NCI-H128 (cell line): ENCODE results near the gene KPNA1.

Experiments
- DNase-seq: peaks from one replicate; lab custom pipeline; 2025; ENCODE audit not compliant: unreplicated experiment; lab: John Stamatoyannopoulos, UW

The KPNA1 gene

GRCh38 chr3:122387709-122388108 lies 127.0 kb downstream of the KPNA1 start:
- no peak for DNase-seq

- peak; percentile 96 for DNase-seq
Observed at GRCh38 chr3:122383771-122384697, 130.7 kb downstream of the KPNA1 start, which contains the start of gene FAM162A. TSS of gene FAM162A (plus strand) at chr3:122384182. CDS start at chr3:122384266, 84 bp downstream.

GRCh38 chr3:122382888-122383666 lies 131.7 kb downstream of the KPNA1 start, which contains the start of gene MIX23:
TSS of gene MIX23 (minus strand) at chr3:122383231. CDS start at chr3:122383224, 7 bp downstream.
- peak; percentile 79 for DNase-seq

GRCh38 chr3:122377975-122378374 lies 136.8 kb downstream of the KPNA1 start:
- DNase-seq: no peak

- no peak for DNase-seq
Observed at GRCh38 chr3:122374034-122374433, 140.7 kb downstream of the KPNA1 start.
